B cell (primary cell): ENCODE results near the gene SLC16A10. TPM values are rescaled to one million over a fixed set of nuclear protein-coding genes. Genes with fewer than 3 reads are reported as not detected.

Source experiments
- ATAC-seq: fragments of 200-7000 bp; cut with Tn5 transposase; one replicate; pipeline ENCODE4 v1.10.0; 2021; ENCODE audit warnings: low read depth, mild to moderate bottlenecking, moderate number of reproducible peaks, moderate library complexity
- CTCF ChIA-PET: fragments of 350-600 bp; sonication (Branson Sonifier 250); formaldehyde crosslinking; loops from one replicate; lab custom pipeline; 2021; ENCODE audit warnings: antibody characterized with exemption, inconsistent platforms; lab: Charles Lee
- POLR2A ChIA-PET: fragments of 350-600 bp; sonication (Branson Sonifier 250); formaldehyde crosslinking; loops from one replicate; lab custom pipeline; 2021; ENCODE audit warnings: antibody characterized with exemption; lab: Charles Lee
- DNase-seq: peaks from one replicate; pipeline ENCODE4 v3.0.0; 2013
- H2AFZ ChIP-seq: 2 replicates; pipeline ENCODE4 v1.6.1; 2012; ENCODE audit warnings: mild to moderate bottlenecking, low read depth, low read length; ENCODE audit not compliant: insufficient read depth, poor library complexity, severe bottlenecking
- H3K27ac ChIP-seq, 2 donors: 1 replicate in 1 of 2; 2 replicates in 1 of 2; pipeline ENCODE4 v1.5.1; 2012 to 2013; ENCODE audit warnings: low read length in 2 of 2, mild to moderate bottlenecking in 2 of 2, moderate library complexity in 1 of 2
- H3K27me3 ChIP-seq, 4 experiments: fragments of 200-600 bp in 1 of 4; sonication (generic) in 1 of 4; replicated peaks in 1 of 4; 1 replicate in 2 of 4; 2 replicates in 2 of 4; pipeline versions ENCODE4 v1.6.1 to v1.7.0; 2013 to 2016; ENCODE audit warnings: low read length in 3 of 4, mild to moderate bottlenecking in 2 of 4, mixed read lengths in 1 of 4, moderate library complexity in 1 of 4; ENCODE audit not compliant: insufficient read depth in 4 of 4, control insufficient read depth in 3 of 4; ENCODE audit errors: control extremely low read depth in 1 of 4
- H3K36me3 ChIP-seq, 2 experiments: replicated peaks in 1 of 2; 1 replicate in 1 of 2; 2 replicates in 1 of 2; pipeline versions ENCODE4 v1.6.1 to v1.7.1; 2013; ENCODE audit warnings: low read length in 1 of 2; ENCODE audit not compliant: insufficient read depth in 2 of 2, control insufficient read depth in 1 of 2; ENCODE audit errors: control extremely low read depth in 1 of 2, extremely low read depth in 1 of 2
- H3K4me1 ChIP-seq, 2 donors: fragments of 200-600 bp in 1 of 2; sonication (generic) in 1 of 2; 1 replicate in 1 of 2; 2 replicates in 1 of 2; pipeline versions ENCODE4 v1.5.1 to v1.6.1; 2013 to 2017; ENCODE audit warnings: low read length in 2 of 2; ENCODE audit not compliant: control insufficient read depth in 2 of 2, insufficient read depth in 2 of 2
- H3K4me2 ChIP-seq: replicated peaks from 2 replicates; pipeline ENCODE3; 2012; ENCODE audit warnings: mild to moderate bottlenecking, low read depth, low read length; ENCODE audit not compliant: poor library complexity, severe bottlenecking
- H3K4me3 ChIP-seq, 5 experiments: fragments of 200-600 bp in 1 of 5; sonication (generic) in 1 of 5; 1 replicate in 3 of 5; 2 replicates in 2 of 5; pipeline versions ENCODE4 v1.5.1 to v1.7.0; 2011 to 2016; ENCODE audit warnings: low read length in 4 of 5, mild to moderate bottlenecking in 4 of 5, low read depth in 2 of 5, control low read depth in 1 of 5, moderate library complexity in 1 of 5; ENCODE audit not compliant: insufficient read depth in 1 of 5; ENCODE audit errors: control extremely low read depth in 1 of 5, extremely low read depth in 1 of 5
- H3K79me2 ChIP-seq: fragments of 200-600 bp; sonication (generic); one replicate; pipeline ENCODE4 v1.6.0; 2016; ENCODE audit warnings: low read length; ENCODE audit not compliant: control insufficient read depth, insufficient read depth
- H3K9ac ChIP-seq: fragments of 200-600 bp; sonication (generic); 2 replicates; pipeline ENCODE4 v1.6.1; 2017; ENCODE audit warnings: mild to moderate bottlenecking, low read length, moderate library complexity
- H3K9me3 ChIP-seq, 3 donors: one replicate each; pipeline versions ENCODE4 v1.6.1 to v1.7.1; 2013; ENCODE audit warnings: low read length in 2 of 3; ENCODE audit not compliant: control insufficient read depth in 2 of 3, insufficient read depth in 1 of 3; ENCODE audit errors: control extremely low read depth in 1 of 3
- H4K20me1 ChIP-seq: 2 replicates; pipeline ENCODE4 v1.6.0; 2012; ENCODE audit warnings: mild to moderate bottlenecking, low read length; ENCODE audit not compliant: insufficient read depth, control insufficient read depth, poor library complexity, severe bottlenecking
- H3K27ac Mint-ChIP-seq: one replicate; pipeline ENCODE4 v1.8.0; 2021; ENCODE audit warnings: mixed read lengths
- H3K27me3 Mint-ChIP-seq: one replicate; pipeline ENCODE4 v1.8.0; 2021; ENCODE audit warnings: mixed read lengths
- H3K4me1 Mint-ChIP-seq: one replicate; pipeline ENCODE4 v1.8.0; 2021; ENCODE audit warnings: mixed read lengths
- H3K4me3 Mint-ChIP-seq: one replicate; pipeline ENCODE4 v1.8.0; 2021; ENCODE audit warnings: mixed read lengths
- H3K9me3 Mint-ChIP-seq: one replicate; pipeline ENCODE4 v1.8.0; 2022; ENCODE audit warnings: mixed read lengths; ENCODE audit not compliant: insufficient read depth
- EZH2 ChIP-seq: IDR thresholded peaks from 2 replicates; pipeline ENCODE4 v1.6.1; 2012; ENCODE audit warnings: borderline replicate concordance, low read depth, mild to moderate bottlenecking, moderate library complexity, low read length; ENCODE audit not compliant: insufficient read depth, poor library complexity, severe bottlenecking
- WGBS: methylation state at CpG from one replicate; pipeline ENCODE4 v1.1.5; 2013; ENCODE audit warnings: missing lambda C conversion rate; ENCODE audit not compliant: insufficient coverage; 5-methylcytosine and 5-hydroxymethylcytosine counted together
- intact Hi-C: fragments of 100-400 bp; cut with micrococcal nuclease; formaldehyde crosslinking; loops from one replicate; pipeline ENCODE4 v1.10.0; 2022
- polyA plus RNA-seq: library from polyadenylated mRNA; depleted of rRNA; stranded (reverse); fragments of >200 nt; gene quantifications from 2 replicates; pipeline ENCODE4 v1.2.3, GENCODE V29; 2012
- total RNA-seq, 2 donors: library from RNA; stranded (reverse); fragments of 120-200 nt in 1 of 2; gene quantifications; 1 replicate in 1 of 2; 2 replicates in 1 of 2; pipeline versions ENCODE4 v1.2.3 to v1.2.4, GENCODE V29; 2013 to 2022
- TF ChIP-seq, protein P1 (sequence below): fragments of 200-600 bp; IDR thresholded peaks from one replicate; pipeline ENCODE4 v1.8.0; 2022; ENCODE audit warnings: antibody characterized with exemption, mild to moderate bottlenecking

Gene SLC16A10
- total and polyA plus RNA-seq, 2 donors (not counting 1 experiment from before 2014, with no cell fraction given), result 0.06 to 0.71 TPM

DNA sequence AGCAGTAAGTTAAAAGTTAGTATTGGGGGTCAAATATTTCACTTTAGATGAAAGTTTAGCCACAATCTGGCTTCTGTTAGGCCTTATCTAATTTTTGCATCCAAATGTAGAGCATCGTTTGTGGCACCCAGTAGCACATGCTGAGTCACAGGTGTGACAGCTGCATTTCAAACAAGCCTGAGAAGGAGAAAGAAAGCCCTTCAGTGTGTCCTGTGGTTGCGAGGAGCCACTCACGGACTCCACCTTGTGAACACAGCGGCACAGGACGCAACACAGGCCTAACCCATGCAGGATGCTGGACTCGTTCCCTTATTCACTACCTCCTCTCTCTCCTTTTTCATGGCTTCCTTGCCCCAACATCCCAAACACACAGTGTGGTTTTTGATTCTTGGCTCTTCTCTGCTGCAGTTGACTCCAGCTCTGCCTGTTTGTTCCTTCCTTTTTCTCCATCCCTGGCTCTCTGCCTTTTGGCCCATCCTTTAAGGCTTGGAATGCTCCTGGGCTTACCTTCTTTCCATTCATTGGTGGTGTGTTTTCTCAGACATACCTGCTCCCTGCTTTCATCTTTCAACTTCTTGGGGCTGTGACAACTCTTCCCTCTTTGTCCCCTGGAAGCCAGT, 124.2 kb downstream of the SLC16A10 start:
- Histone ChIP-seq H3K79me2 (no peaks in the 10 kb centered on the region), H3K27ac (no peak overlapping the region), H2AFZ (no peak overlapping the region), H3K4me3 (no peak overlapping the region), H3K9me3 (no peaks in the 10 kb centered on the region), H3K4me2 (no peak overlapping the region), H3K27me3 (no peaks in the 10 kb centered on the region), H3K36me3 (no peaks in the 10 kb centered on the region), H4K20me1 (no peaks in the 10 kb centered on the region), H3K4me1 (no peaks in the 10 kb centered on the region), H3K9ac (no peak overlapping the region)
- H3K4me1 Mint-ChIP-seq, result no peaks in the 10 kb centered on the region
- ChIA-PET POLR2A (no interaction called here), CTCF (interaction anchor here (1.6 kb wide), 1 partner anchor 153 kb away, joined by 16 read pairs; no protein-coding TSS in a partner anchor)
- no peak overlapping the region for H3K4me3 Mint-ChIP-seq
- no peak for TF ChIP-seq EZH2
- TF ChIP-seq, protein P1, sequence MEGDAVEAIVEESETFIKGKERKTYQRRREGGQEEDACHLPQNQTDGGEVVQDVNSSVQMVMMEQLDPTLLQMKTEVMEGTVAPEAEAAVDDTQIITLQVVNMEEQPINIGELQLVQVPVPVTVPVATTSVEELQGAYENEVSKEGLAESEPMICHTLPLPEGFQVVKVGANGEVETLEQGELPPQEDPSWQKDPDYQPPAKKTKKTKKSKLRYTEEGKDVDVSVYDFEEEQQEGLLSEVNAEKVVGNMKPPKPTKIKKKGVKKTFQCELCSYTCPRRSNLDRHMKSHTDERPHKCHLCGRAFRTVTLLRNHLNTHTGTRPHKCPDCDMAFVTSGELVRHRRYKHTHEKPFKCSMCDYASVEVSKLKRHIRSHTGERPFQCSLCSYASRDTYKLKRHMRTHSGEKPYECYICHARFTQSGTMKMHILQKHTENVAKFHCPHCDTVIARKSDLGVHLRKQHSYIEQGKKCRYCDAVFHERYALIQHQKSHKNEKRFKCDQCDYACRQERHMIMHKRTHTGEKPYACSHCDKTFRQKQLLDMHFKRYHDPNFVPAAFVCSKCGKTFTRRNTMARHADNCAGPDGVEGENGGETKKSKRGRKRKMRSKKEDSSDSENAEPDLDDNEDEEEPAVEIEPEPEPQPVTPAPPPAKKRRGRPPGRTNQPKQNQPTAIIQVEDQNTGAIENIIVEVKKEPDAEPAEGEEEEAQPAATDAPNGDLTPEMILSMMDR, result no peak
- intact Hi-C loops, result no loop called here
- no peaks in the 10 kb centered on the region for H3K9me3 Mint-ChIP-seq
- DNase-seq (no peak), ATAC-seq (no peak)
- H3K27me3 Mint-ChIP-seq, result no peaks in the 10 kb centered on the region
- H3K27ac Mint-ChIP-seq, result no peak overlapping the region
- WGBS, result 74% methylated on average over 6 of the region's 6 CpGs

DNA sequence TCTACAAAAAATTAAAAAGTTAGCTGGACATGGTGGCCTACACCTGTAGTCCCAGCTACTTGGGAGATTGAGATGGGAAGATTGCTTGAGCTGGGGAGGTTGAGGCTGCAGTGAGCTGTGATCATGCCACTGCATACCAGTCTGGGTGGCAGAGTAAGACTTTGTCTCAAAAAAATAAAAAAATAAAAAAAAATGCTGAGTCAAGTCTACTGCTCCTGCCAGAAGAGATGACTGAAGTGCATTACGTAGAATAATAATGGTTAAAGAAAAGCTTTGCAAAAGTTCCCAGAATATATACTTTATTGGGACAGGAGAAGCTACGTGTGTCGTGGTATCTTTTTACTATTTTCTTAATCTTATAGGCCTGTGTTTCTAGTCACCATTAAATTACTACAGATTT, 125.3 kb downstream of the SLC16A10 start:
- H3K27ac ChIP-seq, result no peak overlapping the region
- no peak overlapping the region for H3K4me3 ChIP-seq
- no peaks in the 10 kb centered on the region for H3K9me3 Mint-ChIP-seq
- no peak overlapping the region for H3K4me2 ChIP-seq
- ATAC-seq (no peak), DNase-seq (no peak)
- ChIA-PET CTCF (interaction anchor here (0.6 to 1.1 kb wide), 3 partner anchors 118 to 684 kb away, joined by 3 to 5 read pairs (median 5); no protein-coding TSS in a partner anchor), POLR2A (no interaction called here)
- no peak overlapping the region for H2AFZ ChIP-seq
- H3K27me3 ChIP-seq, result no peaks in the 10 kb centered on the region
- no peaks in the 10 kb centered on the region for H4K20me1 ChIP-seq
- WGBS, result no CpG with 5 or more reads among the region's 3 CpGs
- no peaks in the 10 kb centered on the region for H3K9me3 ChIP-seq
- TF ChIP-seq EZH2, result no peak
- TF ChIP-seq, protein P1, result no peak
- H3K4me1 ChIP-seq, result no peaks in the 10 kb centered on the region
- H3K36me3 ChIP-seq, result no peaks in the 10 kb centered on the region
- no peak overlapping the region for H3K9ac ChIP-seq
- H3K4me3 Mint-ChIP-seq, result no peak overlapping the region
- H3K27ac Mint-ChIP-seq, result no peak overlapping the region
- H3K4me1 Mint-ChIP-seq, result no peaks in the 10 kb centered on the region
- H3K27me3 Mint-ChIP-seq, result no peaks in the 10 kb centered on the region
- intact Hi-C loops, result no loop called here
- H3K79me2 ChIP-seq, result no peaks in the 10 kb centered on the region
